Keratinocyte (primary cell): ENCODE measurements around the gene ZFPM1.

Experiments used
- CTCF ChIP-seq, 3 experiments: IDR thresholded peaks in 1 of 3; conservative IDR thresholded peaks in 1 of 3; optimal IDR thresholded peaks in 1 of 3; 2 replicates in 2 of 3; 3 replicates in 1 of 3; pipeline versions ENCODE3 to v1.5.1; 2011; ENCODE audit warnings: low read length in 3 of 3, mild to moderate bottlenecking in 3 of 3, moderate library complexity in 2 of 3, control low read depth in 1 of 3, inconsistent platforms in 1 of 3; ENCODE audit not compliant: insufficient read depth in 2 of 3; ENCODE audit errors: extremely low read depth in 1 of 3
- EZH2 ChIP-seq: IDR thresholded peaks from one replicate; pipeline ENCODE4 v1.6.1; 2012; ENCODE audit warnings: inconsistent platforms, mild to moderate bottlenecking, low read length, moderate library complexity

DNA sequence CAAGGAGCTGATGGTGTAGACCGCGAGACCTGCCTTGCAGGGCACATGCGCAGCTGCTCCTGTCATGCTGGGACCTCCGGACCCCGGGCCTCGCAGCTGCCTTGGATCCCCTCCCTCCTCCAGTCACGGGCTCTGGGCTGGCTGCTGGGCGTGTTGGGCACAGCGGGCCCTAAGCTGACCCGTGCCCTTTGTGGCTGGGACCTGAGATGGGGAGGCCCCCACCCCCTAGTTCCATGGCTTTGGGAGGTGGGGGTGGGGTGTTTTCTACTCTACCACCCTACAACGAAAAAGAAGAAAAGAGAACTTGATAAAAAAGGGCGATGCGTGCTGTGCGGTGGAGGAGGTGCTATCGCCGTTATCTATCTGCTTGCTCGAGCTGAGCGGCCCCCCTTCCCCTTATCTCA is 14.5 kb downstream of the ZFPM1 start:
- TF ChIP-seq CTCF (optimal IDR thresholded peaks at IDR 0.05 in 1 of 3, IDR thresholded peaks at IDR 0.05 in 1 of 3, conservative IDR thresholded peaks at IDR 0.05 in 1 of 3; ENCODE audit: extremely low read depth in 1 of 3, insufficient read depth in 2 of 3, low read length in 3 of 3) = no peak
- TF ChIP-seq EZH2 = no peak
